NB4 (cell line): ENCODE results near the gene CPA5.

ENCODE experiments used
- CTCF ChIP-seq: IDR thresholded peaks from one replicate; pipeline ENCODE4 v1.5.1; 2012; ENCODE audit warnings: low read depth, low read length
- POLR2A ChIP-seq: IDR thresholded peaks from 2 replicates; pipeline ENCODE4 v1.6.1; 2011; ENCODE audit warnings: mild to moderate bottlenecking; ENCODE audit not compliant: insufficient read length; ENCODE audit errors: extremely low read depth

- TF ChIP-seq CTCF (no peak), POLR2A (no peak)
Observed at GRCh38 chr7:130384841-130385599, 40.4 kb downstream of the CPA5 start.
